NCI-H2171 (cell line): ENCODE data around the gene PPP4R3A.
"Not testable (repeated sequence)": the region's sequence is repeated elsewhere in the genome, so short reads cannot be mapped to it uniquely, and the experiment has no call there.

Experiments used
- DNase-seq: peaks from one replicate; lab custom pipeline; 2025; lab: John Stamatoyannopoulos, UW

PPP4R3A gene

GRCh38 chr14:91436266-91436665 lies 73.8 kb downstream of the PPP4R3A start:
- not testable (repeated sequence) for DNase-seq

- DNase-seq = no peak
These were observed 80.7 kb downstream of the PPP4R3A start for GRCh38 chr14:91429385-91429784.

GRCh38 chr14:91428931-91429330 lies 81.2 kb downstream of the PPP4R3A start:
- DNase-seq = not testable (repeated sequence)

DNA sequence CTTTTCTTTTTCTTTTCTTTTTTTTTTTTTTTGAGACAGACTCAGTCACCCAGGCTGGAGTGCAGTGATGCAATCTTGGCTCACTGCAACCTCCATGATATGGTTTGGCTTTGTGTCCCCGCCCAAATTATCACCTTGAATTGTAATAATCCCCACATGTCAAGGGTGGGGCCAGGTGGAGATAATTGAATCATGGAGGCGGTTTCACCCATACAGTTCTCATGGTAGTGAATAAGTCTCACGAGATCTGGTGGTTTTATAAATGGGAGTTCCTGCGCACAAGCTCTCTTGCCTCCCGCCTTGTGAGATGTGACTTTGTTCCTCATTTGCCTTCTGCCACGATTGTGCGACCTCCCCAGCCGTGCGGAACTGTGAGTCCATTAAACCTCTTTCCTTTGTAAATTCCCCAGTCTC lies 84.6 kb downstream of the PPP4R3A start:
- DNase-seq = not testable (repeated sequence)

GRCh38 chr14:91424813-91425530 lies 85.1 kb downstream of the PPP4R3A start:
- no peak for DNase-seq

- no peak for DNase-seq
These were observed 89.4 kb downstream of the PPP4R3A start for GRCh38 chr14:91420686-91421085.

GRCh38 chr14:91419451-91419850 lies 90.7 kb downstream of the PPP4R3A start:
- DNase-seq = no peak

DNA sequence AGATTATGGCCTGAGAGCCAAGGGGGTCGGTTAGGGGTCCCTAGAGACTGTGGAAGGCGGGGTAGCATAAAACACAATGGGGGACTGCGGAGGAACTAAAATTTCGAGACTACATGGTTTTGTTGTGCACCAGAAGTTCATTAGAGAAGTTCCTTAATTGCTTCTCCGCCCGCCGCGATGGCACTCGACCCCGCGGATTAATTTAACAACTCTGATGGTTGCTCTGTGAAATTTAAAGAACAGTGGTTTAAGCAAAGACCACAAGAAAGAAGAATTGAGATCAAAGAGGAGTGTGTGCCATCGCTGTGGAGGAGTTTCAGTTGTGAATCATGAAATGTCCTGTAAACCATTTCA lies 91.1 kb downstream of the PPP4R3A start:
- no peak for DNase-seq

DNA sequence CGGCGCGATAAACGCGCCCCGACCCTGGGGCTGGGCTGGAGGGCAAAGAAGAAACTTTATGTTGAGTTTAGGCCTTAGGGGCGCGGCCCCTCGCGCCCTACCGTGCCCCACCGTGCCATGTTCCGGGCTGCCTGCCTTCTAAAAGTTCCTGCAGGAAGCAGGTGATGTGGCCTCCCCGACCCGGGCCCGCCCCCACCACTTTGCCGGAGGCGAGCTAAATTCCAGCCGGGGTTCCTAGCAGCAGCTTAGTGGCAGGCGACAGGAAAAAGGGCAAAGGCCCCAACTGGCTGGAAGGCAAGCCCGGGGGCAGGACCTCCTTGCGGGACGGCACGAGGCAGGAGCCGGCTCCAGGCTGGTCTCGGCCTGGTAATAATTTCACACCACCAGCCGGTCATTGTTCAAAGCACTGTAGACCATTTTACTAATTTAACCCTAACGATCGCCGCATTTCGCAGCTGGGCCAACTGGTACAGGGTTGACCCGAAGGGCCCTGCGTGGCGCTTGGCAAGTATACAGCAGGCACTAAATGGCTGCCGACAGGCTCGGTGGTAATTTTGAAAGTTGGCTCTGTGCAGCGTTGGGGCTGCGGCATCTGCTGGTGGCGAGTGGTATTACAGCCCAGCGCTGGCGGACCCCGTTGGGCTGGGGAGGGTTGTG lies 91.6 kb downstream of the PPP4R3A start:
- peak; percentile 19 for DNase-seq

DNA sequence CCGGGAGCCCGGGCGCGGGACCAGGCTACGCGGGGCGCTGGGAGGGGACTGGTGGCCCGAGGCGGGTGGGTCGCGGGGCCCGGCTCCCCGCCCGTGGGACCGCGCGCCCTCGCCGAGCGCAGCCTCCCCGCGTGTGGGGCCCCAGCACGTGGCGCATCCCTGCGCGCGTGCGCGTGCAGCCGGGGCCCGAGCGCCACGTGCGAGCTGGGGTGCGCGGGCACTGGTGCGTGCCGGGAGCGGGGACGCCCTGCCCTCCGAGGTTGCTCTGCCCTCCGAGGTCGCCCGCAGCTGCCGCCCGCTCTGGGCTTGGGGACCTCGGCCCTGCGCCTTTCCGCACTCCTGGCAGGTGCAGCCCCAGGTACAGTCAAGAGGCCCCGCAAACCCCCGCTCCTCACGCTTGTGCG lies 92.1 kb downstream of the PPP4R3A start:
- peak; percentile 79 for DNase-seq

- DNase-seq = peak; percentile 80
These were observed 92.8 kb downstream of the PPP4R3A start, which contains the start of gene CCDC88C for GRCh38 chr14:91417120-91417982. Gene CCDC88C (minus strand): TSS chr14:91417820. CDS start chr14:91417690, 130 bp downstream.

- DNase-seq = no peak
These were observed 93.4 kb downstream of the PPP4R3A start for GRCh38 chr14:91416744-91417119.

DNA sequence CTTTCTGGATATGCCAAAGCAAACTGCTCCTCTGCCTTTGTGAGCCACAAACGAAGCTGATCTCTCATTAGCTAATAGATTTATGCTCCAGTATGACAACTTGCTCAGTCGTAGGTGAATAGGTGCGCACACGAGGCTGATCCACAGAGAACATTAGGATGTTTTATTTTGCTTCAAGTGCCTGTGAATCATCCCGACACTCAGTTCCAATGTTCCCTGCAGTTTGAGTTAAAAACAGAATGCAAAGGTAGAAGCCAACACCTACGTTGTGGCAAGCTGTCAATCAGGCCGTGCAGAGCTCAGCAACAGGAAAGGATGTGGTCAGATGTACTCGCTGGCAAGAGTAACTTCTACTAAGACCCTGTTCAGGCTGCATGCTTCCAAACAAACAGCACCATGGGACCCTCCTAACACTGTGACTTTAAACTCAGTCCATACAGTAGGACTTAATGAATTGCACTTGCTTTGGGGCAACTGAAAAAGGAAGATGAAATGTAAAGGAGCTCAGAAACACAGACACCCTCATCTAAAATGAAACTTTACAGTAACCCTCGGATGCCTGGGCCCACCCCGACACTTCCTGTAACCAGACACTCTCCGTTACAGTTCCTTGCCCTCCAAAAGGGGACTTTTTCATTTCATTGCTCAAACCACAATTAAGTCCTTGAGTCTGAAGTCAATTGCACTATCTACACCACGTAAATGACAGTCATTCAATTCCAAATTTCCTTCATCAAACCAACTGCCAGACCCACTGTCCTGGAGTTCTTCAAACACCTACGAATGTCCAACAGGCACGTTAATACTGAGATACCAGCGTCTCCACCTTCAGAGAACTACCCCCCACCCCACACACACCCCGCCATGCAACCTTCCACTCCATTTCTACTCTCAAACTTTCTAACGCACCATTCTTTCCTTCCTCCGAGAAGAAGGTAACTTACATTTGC lies 94.0 kb downstream of the PPP4R3A start:
- no peak for DNase-seq

- DNase-seq = no peak
These were observed 95.7 kb downstream of the PPP4R3A start for GRCh38 chr14:91414475-91414833.

- peak; percentile 45 for DNase-seq
These were observed 96.3 kb downstream of the PPP4R3A start for GRCh38 chr14:91413547-91414474.

- DNase-seq = no peak
These were observed 97.2 kb downstream of the PPP4R3A start for GRCh38 chr14:91412939-91413338.

GRCh38 chr14:91410771-91411536 lies 99.2 kb downstream of the PPP4R3A start:
- no peak for DNase-seq

DNA sequence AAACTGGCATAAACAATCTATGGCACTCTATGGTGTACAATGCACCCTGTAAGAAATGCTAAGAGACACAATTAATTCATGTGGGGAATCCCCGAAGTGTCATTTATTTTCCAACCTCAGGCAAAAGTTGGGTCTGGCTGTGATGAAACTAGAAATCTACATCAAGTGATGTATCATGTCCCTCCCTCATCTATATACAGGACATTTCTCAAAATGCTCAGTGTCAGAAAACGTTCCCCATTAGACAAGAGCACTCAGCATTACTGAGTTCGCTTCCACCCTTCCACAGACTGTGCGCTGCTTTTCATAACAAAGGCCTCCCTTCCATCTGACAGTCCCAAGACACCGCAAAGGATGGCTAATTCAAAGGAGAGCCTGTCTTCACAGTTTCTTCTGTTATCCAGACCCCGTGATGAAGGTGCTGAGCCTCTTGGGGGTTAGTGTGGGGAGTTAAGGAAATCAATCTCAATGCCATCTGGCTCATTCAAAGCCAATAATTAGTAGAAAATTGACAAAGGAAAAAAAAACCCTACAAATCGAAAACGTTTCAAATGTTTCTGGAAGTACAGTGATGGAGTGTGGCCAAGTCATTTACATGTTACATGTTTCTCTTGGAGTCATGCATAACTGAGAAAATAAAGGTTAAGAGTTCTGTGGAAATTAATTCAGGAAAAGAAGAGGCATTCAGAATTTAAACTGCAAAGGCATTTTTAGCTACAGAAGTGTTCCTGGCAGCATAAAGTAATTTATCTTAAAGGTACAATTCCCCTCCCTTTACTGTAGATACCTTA lies 100.0 kb downstream of the PPP4R3A start:
- no peak for DNase-seq

GRCh38 chr14:91409240-91409639 lies 100.9 kb downstream of the PPP4R3A start:
- not testable (repeated sequence) for DNase-seq
